CD14-positive monocyte (primary cell): Measurements from ENCODE around the gene RALB. TPM values are rescaled to one million over a fixed set of nuclear protein-coding genes. Genes with fewer than 3 reads are reported as not detected.

Experiments used
- DNase-seq, 3 donors: peaks; one replicate each; pipeline ENCODE4 v3.0.0-alpha.2; 2011 to 2022
- H2AFZ ChIP-seq: 2 replicates; pipeline ENCODE4 v1.6.0; 2012; ENCODE audit warnings: mild to moderate bottlenecking, low read depth, low read length, inconsistent platforms; ENCODE audit not compliant: insufficient read depth, poor library complexity, severe bottlenecking
- H3K27ac ChIP-seq, 2 donors: 1 replicate in 1 of 2; 2 replicates in 1 of 2; pipeline ENCODE4 v1.5.1; 2012 to 2013; ENCODE audit warnings: low read length in 2 of 2, control low read depth in 1 of 2, inconsistent platforms in 1 of 2, low read depth in 1 of 2, mild to moderate bottlenecking in 1 of 2
- H3K27me3 ChIP-seq, 2 donors: one replicate each; pipeline versions ENCODE4 v1.6.0 to v1.6.1; 2011 to 2013; ENCODE audit warnings: low read length in 2 of 2; ENCODE audit not compliant: control insufficient read depth in 2 of 2, insufficient read depth in 2 of 2
- H3K36me3 ChIP-seq, 2 donors: replicated peaks in 1 of 2; 1 replicate in 1 of 2; 2 replicates in 1 of 2; pipeline versions ENCODE4 v1.5.1 to v1.6.1; 2012 to 2013; ENCODE audit warnings: low read length in 2 of 2, control low read depth in 1 of 2, inconsistent platforms in 1 of 2, mild to moderate bottlenecking in 1 of 2; ENCODE audit not compliant: insufficient read depth in 2 of 2, control insufficient read depth in 1 of 2
- H3K4me1 ChIP-seq, 2 donors: 1 replicate in 1 of 2; 2 replicates in 1 of 2; pipeline versions ENCODE4 v1.5.1 to v1.6.1; 2012 to 2013; ENCODE audit warnings: low read length in 2 of 2, control low read depth in 1 of 2, inconsistent platforms in 1 of 2, mild to moderate bottlenecking in 1 of 2, moderate library complexity in 1 of 2; ENCODE audit not compliant: insufficient read depth in 2 of 2, control insufficient read depth in 1 of 2
- H3K4me2 ChIP-seq: replicated peaks from 2 replicates; pipeline ENCODE3; 2012; ENCODE audit warnings: low read length, moderate library complexity, mild to moderate bottlenecking; ENCODE audit not compliant: poor library complexity, severe bottlenecking; ENCODE audit errors: extremely low read depth
- H3K4me3 ChIP-seq, 3 experiments: fragments of 200-600 bp in 1 of 3; sonication (generic) in 1 of 3; replicated peaks in 1 of 3; 1 replicate in 2 of 3; 2 replicates in 1 of 3; pipeline ENCODE4 v1.5.1; 2011 to 2013; ENCODE audit warnings: low read length in 3 of 3, mild to moderate bottlenecking in 3 of 3, control low read depth in 2 of 3, low read depth in 2 of 3, inconsistent platforms in 1 of 3, moderate library complexity in 1 of 3
- H3K79me2 ChIP-seq: 2 replicates; pipeline ENCODE4 v1.6.0; 2012; ENCODE audit warnings: mild to moderate bottlenecking, control low read depth, inconsistent platforms, low read length, moderate library complexity; ENCODE audit not compliant: insufficient read depth
- H3K9ac ChIP-seq: 2 replicates; pipeline ENCODE4 v1.6.0; 2017; ENCODE audit warnings: low read length, mild to moderate bottlenecking; ENCODE audit not compliant: insufficient read depth, poor library complexity, severe bottlenecking
- H3K9me3 ChIP-seq, 2 donors: replicated peaks in 1 of 2; 1 replicate in 1 of 2; 2 replicates in 1 of 2; pipeline versions ENCODE4 v1.5.1 to v1.6.1; 2012 to 2013; ENCODE audit warnings: low read length in 2 of 2, control low read depth in 1 of 2; ENCODE audit not compliant: control insufficient read depth in 1 of 2, insufficient read depth in 1 of 2
- H4K20me1 ChIP-seq: 2 replicates; pipeline ENCODE4 v1.6.0; 2012; ENCODE audit warnings: mild to moderate bottlenecking, low read length, control low read depth, moderate library complexity; ENCODE audit not compliant: insufficient read depth
- H3K27ac Mint-ChIP-seq, 7 donors: one replicate each; pipeline ENCODE4 v1.8.0; 2020; ENCODE audit warnings: mild to moderate bottlenecking in 7 of 7, mixed read lengths in 7 of 7, moderate library complexity in 6 of 7, inconsistent platforms in 2 of 7
- H3K27me3 Mint-ChIP-seq, 3 donors: one replicate each; pipeline ENCODE4 v1.8.0; 2021 to 2022; ENCODE audit warnings: low read depth in 3 of 3, mild to moderate bottlenecking in 3 of 3, mixed read lengths in 3 of 3, moderate library complexity in 3 of 3, inconsistent platforms in 1 of 3
- H3K36me3 Mint-ChIP-seq, 2 donors: one replicate each; pipeline ENCODE4 v1.8.0; 2020; ENCODE audit warnings: mixed read lengths in 2 of 2, inconsistent platforms in 1 of 2, mild to moderate bottlenecking in 1 of 2
- H3K4me1 Mint-ChIP-seq: one replicate; pipeline ENCODE4 v1.8.0; 2020; ENCODE audit warnings: mild to moderate bottlenecking, mixed read lengths
- H3K4me3 Mint-ChIP-seq, 2 donors: one replicate each; pipeline ENCODE4 v1.8.0; 2020; ENCODE audit warnings: mild to moderate bottlenecking in 2 of 2, mixed read lengths in 2 of 2, moderate library complexity in 1 of 2
- H3K9me3 Mint-ChIP-seq, 7 donors: one replicate each; pipeline ENCODE4 v1.8.0; 2020 to 2022; ENCODE audit warnings: mixed read lengths in 7 of 7, mild to moderate bottlenecking in 6 of 7, moderate library complexity in 6 of 7, inconsistent platforms in 2 of 7
- WGBS: methylation state at CpG from one replicate; pipeline ENCODE4 v1.1.5; 2013; ENCODE audit warnings: missing lambda C conversion rate; ENCODE audit not compliant: insufficient coverage; 5-methylcytosine and 5-hydroxymethylcytosine counted together
- intact Hi-C, 2 donors: fragments of 100-400 bp; cut with micrococcal nuclease; formaldehyde crosslinking; loops; one replicate each; pipeline versions ENCODE4 v1.15.0 to v1.15.1; 2023
- polyA plus RNA-seq, 3 donors: library from polyadenylated mRNA; depleted of rRNA in 1 of 3; unstranded in 2 of 3; stranded (reverse) in 1 of 3; fragments of 300-500 nt in 2 of 3; fragments of >200 nt in 1 of 3; fragmentation: Illumina TruSeq in 2 of 3; gene quantifications; 1 replicate in 2 of 3; 2 replicates in 1 of 3; pipeline ENCODE4 v1.2.3, GENCODE V29; 2012 to 2021
- TF ChIP-seq, protein P1 (sequence below): fragments of 200-600 bp; IDR thresholded peaks from one replicate; pipeline ENCODE4 v1.8.0; 2022; ENCODE audit warnings: antibody characterized with exemption, mild to moderate bottlenecking

RALB gene
- polyA plus RNA-seq, 3 donors, result 57.2 to 163 (median 139) TPM

DNA sequence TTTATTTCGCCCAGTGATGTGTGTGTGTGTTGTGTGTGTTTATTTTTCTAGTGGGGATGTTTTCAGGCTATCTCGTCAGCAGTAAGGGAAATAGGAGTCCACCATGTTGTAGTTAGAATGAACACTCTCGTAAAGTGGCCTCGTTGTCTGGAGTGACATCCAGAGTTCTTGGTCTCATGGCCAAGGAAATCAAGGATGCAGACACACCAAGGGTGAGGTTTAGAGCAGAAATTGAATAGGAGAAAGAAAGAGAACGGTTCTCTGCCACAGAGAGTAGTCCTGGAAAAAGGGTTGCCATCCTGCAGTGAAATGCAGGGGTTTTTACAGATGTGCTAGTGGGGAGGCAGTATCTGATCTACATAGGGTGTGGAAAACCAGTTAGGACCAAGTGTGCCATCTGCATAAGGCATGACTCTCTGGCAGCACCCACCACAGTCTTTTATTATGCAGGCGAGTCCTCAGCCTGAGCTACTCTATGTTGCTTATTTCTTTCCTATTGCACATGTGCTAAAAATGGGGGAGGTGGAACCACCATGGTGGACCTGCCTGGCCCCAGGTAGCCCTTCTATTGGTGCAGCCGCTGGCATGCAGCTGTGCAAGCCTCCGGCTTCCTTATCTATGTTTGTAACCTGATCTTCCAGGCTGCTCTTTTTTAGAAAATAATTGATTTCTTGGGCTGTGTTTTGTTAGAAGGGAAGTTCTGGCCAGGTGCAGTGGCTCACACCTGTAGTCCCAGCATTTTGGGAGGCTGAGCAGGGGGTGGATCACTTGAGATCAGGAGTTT is 23.2 kb downstream of the RALB start:
- peak overlapping the region in 3 of 7 donors; percentile 2 to 66 (median 20) for H3K27ac Mint-ChIP-seq
- H2AFZ ChIP-seq, result no peak overlapping the region
- peaks cover 94% of the 10 kb centered on the region for H3K79me2 ChIP-seq

GRCh38 chr2:120277505-120278205 is 25.0 kb downstream of the RALB start:
- H3K4me2 ChIP-seq, result no peak overlapping the region
- peaks cover 28 to 48% of the 10 kb centered on the region in 2 donors for H3K36me3 ChIP-seq
- H3K27me3 ChIP-seq, result no peaks in the 10 kb centered on the region
- H3K9ac ChIP-seq, result no peak overlapping the region
- H3K9me3 ChIP-seq, result no peaks in the 10 kb centered on the region
- Mint-ChIP-seq H3K27me3 (peaks cover 0 to 6% (median 0%) of the 10 kb centered on the region in 3 donors), H3K4me1 (peaks cover 10% of the 10 kb centered on the region), H3K27ac (no peak overlapping the region), H3K36me3 (peaks cover 13 to 15% of the 10 kb centered on the region in 2 donors), H3K4me3 (no peak overlapping the region), H3K9me3 (peaks cover 0 to 4% (median 0%) of the 10 kb centered on the region in 7 donors)
- H3K79me2 ChIP-seq, result peaks cover 89% of the 10 kb centered on the region
- TF ChIP-seq, protein P1, sequence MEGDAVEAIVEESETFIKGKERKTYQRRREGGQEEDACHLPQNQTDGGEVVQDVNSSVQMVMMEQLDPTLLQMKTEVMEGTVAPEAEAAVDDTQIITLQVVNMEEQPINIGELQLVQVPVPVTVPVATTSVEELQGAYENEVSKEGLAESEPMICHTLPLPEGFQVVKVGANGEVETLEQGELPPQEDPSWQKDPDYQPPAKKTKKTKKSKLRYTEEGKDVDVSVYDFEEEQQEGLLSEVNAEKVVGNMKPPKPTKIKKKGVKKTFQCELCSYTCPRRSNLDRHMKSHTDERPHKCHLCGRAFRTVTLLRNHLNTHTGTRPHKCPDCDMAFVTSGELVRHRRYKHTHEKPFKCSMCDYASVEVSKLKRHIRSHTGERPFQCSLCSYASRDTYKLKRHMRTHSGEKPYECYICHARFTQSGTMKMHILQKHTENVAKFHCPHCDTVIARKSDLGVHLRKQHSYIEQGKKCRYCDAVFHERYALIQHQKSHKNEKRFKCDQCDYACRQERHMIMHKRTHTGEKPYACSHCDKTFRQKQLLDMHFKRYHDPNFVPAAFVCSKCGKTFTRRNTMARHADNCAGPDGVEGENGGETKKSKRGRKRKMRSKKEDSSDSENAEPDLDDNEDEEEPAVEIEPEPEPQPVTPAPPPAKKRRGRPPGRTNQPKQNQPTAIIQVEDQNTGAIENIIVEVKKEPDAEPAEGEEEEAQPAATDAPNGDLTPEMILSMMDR, result no peak
- H4K20me1 ChIP-seq, result peaks cover 96% of the 10 kb centered on the region
- intact Hi-C loops, result no loop called here
- H3K27ac ChIP-seq, result peak overlapping the region in 1 of 2 donors; percentile 6
- no peak overlapping the region for H2AFZ ChIP-seq
- WGBS, result 89% methylated on average over 19 of the region's 19 CpGs
- no peak for DNase-seq
- no peak overlapping the region for H3K4me3 ChIP-seq
- H3K4me1 ChIP-seq, result peaks cover 19 to 21% of the 10 kb centered on the region in 2 donors

More for the DNA sequence above, 23.2 kb downstream of the RALB start:
- intact Hi-C loops, result no loop called here
- no peak overlapping the region for H3K9ac ChIP-seq
- H3K36me3 ChIP-seq, result peaks cover 19 to 31% of the 10 kb centered on the region in 2 donors
- H3K27me3 Mint-ChIP-seq, result peaks cover 0 to 1% (median 0%) of the 10 kb centered on the region in 3 donors
- H3K9me3 Mint-ChIP-seq, result peaks cover 0 to 3% (median 0%) of the 10 kb centered on the region in 7 donors
- H3K27me3 ChIP-seq, result no peaks in the 10 kb centered on the region
- no peak for DNase-seq
- H3K4me1 Mint-ChIP-seq, result peaks cover 23% of the 10 kb centered on the region
- peaks cover 96% of the 10 kb centered on the region for H4K20me1 ChIP-seq
- no peaks in the 10 kb centered on the region for H3K9me3 ChIP-seq
- H3K27ac ChIP-seq, result peak overlapping the region in 1 of 2 donors; percentile 49
- H3K36me3 Mint-ChIP-seq, result peaks cover 9 to 21% of the 10 kb centered on the region in 2 donors
- no peak overlapping the region for H3K4me2 ChIP-seq
- H3K4me3 ChIP-seq, result no peak overlapping the region
- TF ChIP-seq, protein P1, result no peak
- no peak overlapping the region for H3K4me3 Mint-ChIP-seq
- 100% methylated on average over 7 of the region's 8 CpGs for WGBS
- H3K4me1 ChIP-seq, result peaks cover 19 to 25% of the 10 kb centered on the region in 2 donors
